Right lobe of liver (tissue), 4 donors: ENCODE measurements around the gene SAG.

Source experiments
- CTCF ChIP-seq, 4 donors: fragments of 200-600 bp in 3 of 4; fragments of 450-650 bp in 1 of 4; IDR thresholded peaks; one replicate each; pipeline versions ENCODE4 v1.5.1 to v1.8.0; 2016 to 2022; ENCODE audit warnings: antibody characterized with exemption in 4 of 4, mild to moderate bottlenecking in 2 of 4
- POLR2A ChIP-seq: fragments of 450-650 bp; IDR thresholded peaks from one replicate; pipeline ENCODE4 v1.6.1; 2017; ENCODE audit warnings: antibody characterized with exemption, mild to moderate bottlenecking
- donor health status: DM: no; HTN: no; CAD: no.
- donor health status: DM: no; HTN: no; CAD: no.
- donor health status: DM: no; HTN: yes; CAD: no.

GRCh38 chr2:233353101-233353768 is 45.6 kb downstream of the SAG start:
- TF ChIP-seq POLR2A: no peak
- TF ChIP-seq CTCF (IDR thresholded peaks at IDR 0.05): no peak
